Activated gamma-delta T cell treated with anti-CD3 and anti-CD28 coated beads, Interleukin-2, amount 50 U/mL, for 16 hours (primary cell): ENCODE results near the gene NT5M.
A peak's percentile ranks its signal among the peaks of the same experiment; 100 is the strongest.
"Not testable (repeated sequence)": the region's sequence is repeated elsewhere in the genome, so short reads cannot be mapped to it uniquely, and the experiment has no call there.

Experiments used
- DNase-seq: peaks from one replicate; pipeline ENCODE4 v3.0.0-alpha.2; 2020; ENCODE audit warnings: low read depth

Gene NT5M

DNA sequence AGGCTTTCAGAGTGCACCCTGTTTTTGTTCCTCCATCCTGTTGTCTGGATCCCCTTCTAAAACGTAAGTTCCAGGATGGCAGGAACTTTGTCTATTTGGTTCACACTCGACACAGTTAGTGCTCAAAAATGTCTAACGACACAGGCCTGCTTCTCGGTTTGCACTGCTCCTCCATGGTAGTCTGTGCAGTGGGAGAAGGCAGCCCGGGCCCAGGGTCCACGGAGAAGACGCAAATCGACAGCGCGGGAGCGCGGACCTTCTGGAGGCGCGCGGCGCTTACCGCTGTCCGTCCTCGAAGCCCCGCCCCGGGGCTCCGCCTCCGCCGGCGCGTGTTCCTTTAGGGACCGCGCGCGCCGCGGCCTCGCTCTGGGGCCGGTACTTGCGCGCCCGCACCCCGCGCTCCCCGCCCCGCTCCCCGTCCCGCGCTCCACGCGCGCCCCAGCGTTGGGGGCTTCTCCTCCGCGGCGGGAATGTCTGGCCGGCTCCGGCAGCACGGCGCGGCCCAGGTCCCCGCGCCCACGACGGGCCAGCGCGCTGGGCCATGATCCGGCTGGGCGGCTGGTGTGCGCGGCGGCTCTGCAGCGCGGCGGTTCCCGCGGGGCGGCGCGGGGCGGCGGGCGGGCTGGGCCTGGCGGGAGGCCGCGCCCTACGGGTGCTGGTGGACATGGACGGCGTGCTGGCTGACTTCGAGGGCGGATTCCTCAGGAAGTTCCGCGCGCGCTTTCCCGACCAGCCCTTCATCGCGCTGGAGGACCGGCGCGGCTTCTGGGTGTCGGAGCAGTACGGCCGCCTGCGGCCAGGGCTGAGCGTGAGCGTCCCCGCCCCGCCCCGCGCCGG is at the start of gene NT5M:
TSS of gene NT5M (plus strand) at position 364 of the 837 bp plus-strand sequence. CDS start at position 542, 178 bp downstream.
- peak; percentile 40 for DNase-seq

DNA sequence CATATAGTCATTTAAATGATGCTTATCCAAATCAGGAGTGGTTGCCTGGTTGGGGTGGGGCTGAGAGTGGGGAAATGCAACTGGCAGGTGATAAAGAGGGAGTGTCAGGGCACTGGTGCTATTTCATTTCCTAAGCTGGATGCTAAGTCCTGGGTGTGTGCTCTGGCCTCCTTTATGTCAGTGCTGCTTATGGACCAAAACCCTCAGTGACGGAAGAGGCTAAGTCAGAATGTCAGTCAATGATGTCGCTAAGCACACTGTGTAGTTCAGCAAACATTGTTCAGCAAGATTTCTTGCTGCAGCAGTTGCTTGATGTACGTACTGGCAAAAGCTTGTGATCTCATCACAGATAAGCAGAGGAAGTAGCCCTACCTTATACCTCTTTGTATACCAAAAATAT is 49.8 kb upstream of the NT5M start:
- DNase-seq: no peak

DNA sequence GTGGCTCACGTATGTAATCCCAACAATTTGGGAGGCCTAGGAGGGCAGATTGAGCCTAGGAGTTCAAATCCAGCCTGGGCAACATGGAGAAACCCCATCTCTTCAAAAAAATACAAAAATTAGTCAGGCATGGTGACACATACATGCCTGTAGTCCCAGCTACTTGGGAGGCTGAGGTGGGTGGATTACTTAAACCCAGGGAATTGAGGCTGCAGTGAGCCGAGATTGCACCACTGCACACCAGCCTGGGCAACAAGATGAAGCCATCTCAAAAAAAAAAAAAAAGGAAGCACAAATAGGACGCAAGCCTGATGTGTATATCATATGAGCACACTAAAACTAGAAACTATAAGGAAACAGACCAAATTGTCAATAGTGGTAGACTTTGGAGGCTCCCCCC is 49.1 kb upstream of the NT5M start:
- DNase-seq: no peak

DNA sequence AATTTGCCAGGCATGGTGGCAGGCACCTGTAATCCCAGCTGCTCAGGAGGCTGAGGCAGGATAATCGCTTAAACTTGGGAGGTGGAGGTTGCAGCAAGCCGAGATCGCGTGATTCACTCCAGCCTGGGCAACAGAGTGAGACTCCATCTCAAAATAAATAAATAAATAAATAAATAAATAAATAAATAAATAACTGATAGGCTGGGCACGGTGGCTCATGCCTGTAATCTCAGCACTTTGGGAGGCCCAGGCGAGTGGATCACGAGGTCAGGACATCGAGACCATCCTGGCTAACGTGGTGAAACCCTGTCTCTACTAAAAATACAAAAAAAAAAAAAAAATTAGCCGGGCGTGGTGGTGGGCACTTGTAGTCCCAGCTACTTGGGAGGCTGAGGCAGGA is 47.5 kb upstream of the NT5M start:
- not testable (repeated sequence) for DNase-seq

DNA sequence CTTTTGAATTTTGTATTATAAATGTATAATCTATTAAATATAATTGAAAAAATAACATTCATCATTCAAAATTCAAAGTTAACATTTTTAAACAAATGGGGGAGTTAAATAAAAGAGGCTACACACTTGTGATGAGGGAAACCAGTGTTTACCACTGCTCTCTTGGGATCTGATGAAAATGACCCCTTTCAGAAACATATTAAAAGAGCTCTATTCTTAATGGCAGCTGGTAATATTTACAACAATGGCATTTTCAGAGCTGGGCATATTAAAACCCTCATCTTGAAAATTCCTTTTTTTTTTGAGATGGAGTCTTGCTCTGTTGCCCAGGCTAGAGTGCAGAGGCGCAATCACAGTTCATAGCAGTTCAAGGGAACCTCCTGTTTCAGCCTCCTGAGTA is 46.9 kb upstream of the NT5M start:
- no peak for DNase-seq

DNA sequence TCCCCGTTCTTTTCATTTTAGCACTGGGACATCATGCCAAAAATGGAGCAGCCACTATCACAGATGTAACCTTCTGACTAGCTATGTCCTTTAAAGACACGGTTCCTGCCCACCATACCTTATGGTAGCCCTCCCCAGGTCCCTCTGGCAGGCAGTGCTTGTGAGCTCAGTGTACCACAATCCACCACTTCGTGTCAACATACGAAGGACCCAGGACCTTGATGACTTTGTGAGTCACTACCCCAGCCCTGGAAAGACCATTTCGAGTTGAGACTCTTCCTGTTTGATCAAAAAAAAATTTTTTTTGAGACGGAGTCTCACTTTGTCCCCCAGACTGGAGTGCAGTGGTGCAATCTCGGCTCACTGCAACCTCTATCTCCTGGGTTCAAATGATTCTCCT is 45.2 kb upstream of the NT5M start:
- DNase-seq: no peak

DNA sequence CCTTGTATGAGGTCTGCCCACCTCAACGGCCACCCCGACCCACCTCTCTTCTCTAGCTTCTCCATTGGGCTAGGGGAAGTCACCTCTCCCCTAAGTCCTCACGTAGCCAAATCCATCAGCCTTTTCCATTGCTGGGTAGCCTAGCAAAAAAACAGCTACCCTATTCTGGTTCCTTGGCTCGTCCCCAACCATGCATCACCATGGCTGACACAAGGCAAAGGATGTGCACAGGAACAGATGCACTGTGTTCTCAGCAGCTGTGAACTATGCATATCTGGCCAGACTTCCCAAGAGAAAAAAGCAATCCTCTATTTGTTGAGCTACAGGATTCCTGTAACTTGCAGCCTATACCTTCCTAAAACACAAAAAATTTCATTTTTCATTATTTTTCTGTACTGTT is 44.2 kb upstream of the NT5M start:
- DNase-seq: no peak

DNA sequence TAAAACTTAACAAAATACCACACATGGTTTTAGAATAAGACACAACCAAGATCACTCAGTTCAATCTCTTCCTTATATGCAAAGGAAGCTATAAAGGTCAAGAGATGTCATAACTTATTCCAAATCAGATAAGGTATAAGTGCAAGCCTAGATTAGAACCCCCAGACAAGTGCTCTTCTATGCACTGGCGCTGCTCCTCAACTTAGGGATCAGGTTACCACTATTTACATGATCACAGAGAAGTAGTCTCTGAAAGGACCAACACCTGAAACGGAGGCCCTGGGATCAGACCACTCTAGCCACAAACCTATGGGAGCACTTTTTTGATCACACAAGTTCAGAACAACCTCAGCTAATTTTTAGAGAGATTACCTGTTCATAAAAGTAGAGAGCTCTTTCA is 38.7 kb upstream of the NT5M start:
- no peak for DNase-seq

DNA sequence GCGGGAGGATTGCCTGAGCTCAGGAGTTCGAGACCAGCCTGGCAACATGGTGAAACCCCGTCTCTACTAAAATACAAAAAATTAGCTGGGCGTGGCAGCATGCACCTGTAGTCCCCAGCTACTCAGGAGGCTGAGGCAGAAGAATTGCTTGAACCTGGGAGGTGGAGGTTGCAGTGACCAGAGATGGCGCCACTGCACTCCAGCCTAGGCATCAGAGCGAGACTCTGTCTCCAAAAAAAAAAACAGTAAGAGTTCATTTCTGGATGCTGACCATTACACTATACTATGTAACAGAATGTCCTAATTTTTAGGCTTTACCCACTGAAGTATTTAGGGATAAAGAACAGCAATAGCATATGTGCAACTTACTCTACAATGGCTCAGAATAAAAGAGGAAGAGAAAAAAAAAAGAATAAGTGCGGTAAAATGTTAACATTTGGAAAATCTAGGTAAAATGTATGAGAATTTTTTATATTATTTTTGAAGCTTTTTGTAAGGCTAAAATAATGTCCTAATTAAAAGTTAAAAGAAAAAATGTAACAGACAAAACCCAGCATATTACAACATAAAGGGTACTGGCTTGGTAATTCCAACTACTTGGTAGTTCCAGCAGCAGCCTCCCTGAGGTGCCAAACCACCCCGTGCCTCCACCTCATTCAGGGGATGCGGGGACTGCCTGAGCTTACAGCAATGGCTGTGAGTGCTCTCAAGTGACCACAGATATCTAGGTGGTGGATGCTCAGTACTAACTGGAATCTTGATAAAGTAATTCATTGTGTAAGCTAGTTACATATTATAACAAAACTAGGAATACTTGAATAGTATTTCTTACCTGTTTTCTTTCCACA is 33.0 kb upstream of the NT5M start:
- DNase-seq: no peak

DNA sequence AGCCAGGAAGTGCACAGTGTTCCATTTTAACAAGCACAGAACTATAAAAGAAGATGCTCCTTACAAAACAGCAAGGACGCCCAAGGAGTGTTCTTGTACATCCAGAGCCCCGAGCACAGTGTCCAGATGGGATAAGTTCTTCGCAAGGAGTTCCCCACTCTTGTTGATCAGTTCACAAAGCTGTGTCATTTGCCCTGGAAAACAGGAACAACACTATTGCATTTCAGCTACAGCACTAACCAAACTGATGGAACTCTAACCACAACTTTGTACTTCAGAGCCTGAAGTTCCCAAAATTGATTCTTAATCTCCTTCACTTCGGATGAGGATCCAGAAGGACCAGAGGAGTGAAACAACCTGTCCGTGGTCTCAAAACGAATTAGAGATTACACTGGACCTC is 27.2 kb upstream of the NT5M start:
- DNase-seq: no peak

DNA sequence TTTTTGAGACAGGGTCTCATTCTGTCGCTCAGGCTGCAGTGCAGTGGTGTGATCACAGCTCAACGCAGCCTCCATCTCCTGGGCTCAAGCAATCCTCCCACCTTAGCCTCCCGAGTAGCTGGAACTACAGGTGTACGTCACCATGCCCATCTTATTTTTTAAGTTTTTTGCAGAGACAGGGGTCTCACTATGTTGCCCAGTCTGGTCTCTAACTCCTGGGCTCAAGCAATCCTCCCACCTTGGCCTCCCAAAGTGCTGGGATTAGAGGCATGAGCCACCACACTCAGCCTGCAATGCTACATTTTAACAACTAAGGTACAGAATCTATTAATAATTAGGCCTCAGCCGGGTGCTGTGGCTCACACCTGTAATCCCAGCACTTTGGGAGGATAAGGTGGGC is 25.7 kb upstream of the NT5M start:
- not testable (repeated sequence) for DNase-seq

DNA sequence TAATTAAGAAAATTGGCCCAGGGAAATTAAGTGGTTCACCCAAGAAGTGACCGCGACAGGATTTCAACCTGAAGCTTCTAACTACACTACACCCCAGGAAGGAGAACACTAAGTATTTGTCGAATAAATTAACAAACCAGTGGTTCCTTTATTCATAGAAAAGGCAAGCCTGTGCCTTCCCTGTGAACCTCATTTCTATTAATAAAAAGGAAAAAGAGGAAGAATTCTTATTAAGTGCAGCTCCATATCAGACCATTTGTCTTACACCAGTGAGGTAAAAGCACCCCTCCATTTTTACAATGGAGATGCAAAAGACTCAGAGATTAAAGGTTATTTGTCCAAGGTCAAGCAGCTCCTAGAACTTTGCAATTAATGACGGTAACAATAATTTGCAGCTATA is 23.9 kb upstream of the NT5M start:
- DNase-seq: no peak

DNA sequence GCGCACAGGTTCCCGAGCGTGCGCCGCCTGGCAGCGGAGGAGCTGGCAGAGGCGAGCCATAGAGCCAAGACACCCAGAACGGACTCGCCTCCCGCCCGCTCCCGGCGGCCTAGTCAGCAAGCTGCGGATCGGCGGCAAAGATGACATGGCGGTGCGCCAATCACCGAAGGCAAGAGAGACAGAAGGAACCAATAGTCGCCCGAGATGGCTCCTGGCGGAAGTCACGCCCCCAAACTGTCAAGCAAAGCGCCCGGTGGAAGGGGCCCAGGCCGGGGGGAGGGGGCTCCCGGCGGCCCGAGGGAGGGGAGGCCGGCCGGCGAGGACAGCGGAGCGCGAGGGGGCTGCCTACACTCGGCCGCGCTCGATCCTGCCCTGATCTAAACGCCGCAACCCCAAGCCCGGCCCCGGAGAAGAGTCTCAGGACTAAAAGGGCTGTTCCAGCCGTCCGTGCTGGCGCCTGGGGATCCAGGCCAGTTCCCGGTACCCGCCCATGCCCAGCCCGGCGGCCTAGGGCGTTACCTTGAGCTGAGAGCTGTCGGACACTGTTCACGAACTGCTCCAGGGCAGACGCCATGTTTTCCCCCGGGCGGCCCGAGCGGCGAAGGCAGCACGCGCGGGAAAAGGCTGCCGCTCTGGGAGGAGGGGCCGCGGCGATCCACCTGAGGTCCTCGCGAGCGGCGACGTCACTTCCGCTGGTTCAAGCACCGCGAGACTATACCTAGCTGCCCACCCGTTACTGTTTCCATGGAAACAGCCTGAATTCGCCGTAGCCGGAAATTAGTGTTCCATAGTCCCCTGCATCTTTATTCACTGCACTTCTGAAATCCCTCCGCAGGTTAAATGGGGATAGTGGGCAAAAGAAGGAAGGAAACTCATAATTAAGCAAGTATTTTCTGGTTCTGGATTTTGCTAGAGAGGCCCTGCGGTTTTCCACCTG is 22.3 kb upstream of the NT5M start, which contains the start of gene COPS3:
TSS of gene COPS3 (minus strand) at position 634 of the 937 bp plus-strand sequence. CDS start at position 574, 60 bp downstream.
- DNase-seq: peak; percentile 95

DNA sequence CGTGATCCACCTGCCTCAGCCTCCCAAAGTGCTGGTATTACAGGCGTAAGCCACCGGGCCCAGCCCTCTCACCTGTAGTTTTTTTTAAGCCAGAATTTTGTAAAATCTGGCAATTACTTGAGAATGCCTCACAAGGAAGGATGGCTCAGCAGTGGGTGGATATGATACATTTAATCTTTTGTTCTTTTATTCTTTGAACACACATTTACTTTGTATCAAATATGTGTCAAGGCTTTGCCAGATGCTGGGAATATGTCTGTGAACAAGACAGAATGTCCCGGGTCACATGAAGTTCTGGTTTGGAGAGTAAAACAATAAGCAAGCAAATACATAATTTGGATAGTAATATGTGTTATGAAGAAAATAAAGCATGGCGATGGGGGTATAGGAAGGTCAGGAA is 17.2 kb upstream of the NT5M start:
- DNase-seq: no peak

DNA sequence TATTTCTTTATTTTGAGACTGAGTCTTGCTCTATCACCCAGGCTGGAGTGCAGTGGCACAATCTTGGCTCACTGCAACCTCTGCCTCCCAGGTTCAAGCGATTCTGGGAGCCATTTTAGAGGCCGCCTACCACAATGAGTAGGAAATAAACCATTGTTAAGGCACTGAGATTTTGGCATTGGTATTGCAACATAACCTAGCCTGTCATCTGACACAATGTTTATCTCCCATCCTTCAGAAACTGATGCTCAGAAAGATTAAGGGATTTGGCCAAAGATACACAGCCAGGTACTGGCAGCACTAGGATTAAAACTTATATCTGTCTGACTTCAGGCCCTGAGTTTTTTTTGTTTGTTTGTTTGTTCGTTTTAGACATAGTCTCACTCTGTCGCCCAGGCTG is 14.1 kb upstream of the NT5M start:
- no peak for DNase-seq

DNA sequence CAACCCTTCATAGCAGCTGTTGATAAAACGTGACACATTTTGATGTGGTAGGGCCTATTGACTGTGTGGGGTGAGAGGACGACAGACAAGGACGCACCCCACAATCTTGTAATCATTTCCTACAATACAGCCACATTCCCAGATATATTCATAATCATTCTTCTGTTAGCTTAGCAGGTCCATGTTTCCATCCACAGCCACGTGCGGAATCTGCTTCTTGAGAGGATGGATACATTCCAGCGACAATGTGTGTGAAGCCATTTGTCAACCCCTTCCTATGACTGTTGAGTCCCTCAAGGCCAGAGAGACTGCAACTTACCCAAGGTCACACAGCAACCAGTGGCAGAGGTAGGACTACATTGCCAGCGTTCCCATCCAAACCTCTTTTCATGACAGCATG is 13.5 kb upstream of the NT5M start:
- no peak for DNase-seq

DNA sequence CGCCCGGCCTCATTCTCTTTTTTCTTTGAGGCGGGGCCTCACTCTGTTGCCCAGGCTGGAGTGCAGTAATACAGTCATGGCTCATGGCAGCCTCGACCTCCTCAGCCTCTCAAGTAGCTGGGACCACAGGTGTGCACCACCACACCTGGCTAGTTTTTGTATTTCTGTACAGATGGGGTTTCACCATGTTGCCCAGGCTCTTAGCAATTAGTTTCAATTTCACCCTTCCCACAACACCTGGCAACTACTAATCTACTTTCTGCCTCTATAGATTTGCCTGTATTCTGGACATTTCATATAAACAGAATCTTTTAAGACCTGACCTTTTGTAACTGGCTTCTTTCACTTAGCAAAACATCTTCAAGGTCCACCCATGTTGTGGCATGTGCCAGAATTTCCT is 8.0 kb upstream of the NT5M start:
- DNase-seq: no peak

DNA sequence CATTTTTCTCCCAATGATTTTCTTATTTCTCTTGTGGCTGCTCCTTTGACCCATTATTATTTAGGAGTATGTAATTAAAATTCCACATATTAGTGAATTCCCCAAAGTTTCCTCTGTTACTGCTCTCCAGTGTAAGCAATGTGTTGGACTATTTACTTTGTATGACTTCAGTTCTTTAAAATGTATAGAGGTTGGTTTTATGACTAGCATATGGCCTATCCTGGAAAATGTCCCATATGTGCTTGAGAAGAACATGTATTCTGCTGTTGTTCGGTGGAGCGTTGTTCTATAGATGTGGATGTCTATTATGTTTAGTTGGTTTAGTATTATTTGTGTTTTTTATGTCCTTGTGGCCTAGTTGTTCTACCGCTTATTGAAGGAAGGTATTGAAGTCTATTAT is 6.0 kb upstream of the NT5M start:
- no peak for DNase-seq

DNA sequence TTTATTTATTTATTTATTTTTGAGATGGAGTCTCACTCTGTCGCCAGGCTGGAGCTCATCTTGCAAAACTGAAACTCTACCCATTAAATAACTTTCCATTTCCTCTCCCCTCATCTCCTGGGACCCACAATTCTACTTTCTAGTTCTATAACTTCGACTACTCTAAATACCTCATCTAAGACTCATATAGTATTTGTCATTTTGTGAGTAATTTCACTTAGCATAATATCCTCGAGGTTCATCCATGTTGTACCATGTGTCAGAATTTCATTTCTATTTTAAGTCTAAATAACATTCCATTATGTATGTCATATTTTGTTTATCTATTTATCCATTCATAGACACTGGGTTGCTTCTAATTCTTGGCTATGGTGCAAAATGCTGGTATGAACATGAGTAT is 5.1 kb upstream of the NT5M start:
- no peak for DNase-seq

DNA sequence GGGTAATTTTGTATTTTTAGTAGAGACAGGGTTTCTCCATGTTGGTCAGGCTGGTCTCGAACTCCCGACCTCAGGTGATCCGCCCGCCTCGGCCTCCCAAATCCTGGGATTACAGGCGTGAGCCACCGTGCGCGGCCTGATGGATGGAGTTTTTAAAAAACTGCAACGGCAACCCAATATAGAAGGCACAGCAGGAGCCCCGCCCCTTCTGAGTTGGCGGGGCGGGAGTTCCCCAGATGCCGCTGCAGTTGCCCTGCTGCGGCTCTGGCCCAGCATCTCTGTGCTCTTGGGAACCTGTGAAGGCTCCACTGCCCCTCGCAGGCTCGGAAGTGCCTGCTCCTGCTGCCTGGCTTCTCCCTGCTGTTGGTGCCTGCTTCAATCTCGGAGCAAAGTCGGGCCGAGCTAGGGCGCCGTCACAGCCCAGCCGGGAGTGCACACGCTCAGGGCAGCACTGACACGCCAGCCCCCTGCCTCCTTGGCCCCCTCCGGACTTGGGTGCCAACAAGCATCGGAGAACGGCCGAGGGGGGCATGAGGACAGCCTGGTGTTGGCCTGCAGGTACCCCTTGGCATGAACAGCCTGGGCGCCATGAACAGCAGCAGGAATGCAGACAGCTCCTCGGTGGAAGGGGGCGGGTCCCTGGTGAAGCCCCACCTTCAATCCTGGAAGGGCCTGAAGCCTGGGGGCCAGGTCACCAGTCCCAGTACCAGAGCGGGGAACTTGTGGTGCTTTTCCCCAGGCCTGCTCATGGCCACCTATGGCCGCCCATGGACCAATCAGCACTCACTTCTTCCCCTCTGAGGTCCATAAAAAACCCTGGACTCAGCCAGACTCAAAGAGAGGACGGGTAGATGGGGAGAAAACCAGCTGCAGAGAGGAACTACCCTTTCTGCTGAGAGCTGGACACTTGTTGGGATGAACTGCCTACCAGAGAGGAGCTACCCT is 2.3 kb upstream of the NT5M start:
- peak; percentile 33 for DNase-seq

DNA sequence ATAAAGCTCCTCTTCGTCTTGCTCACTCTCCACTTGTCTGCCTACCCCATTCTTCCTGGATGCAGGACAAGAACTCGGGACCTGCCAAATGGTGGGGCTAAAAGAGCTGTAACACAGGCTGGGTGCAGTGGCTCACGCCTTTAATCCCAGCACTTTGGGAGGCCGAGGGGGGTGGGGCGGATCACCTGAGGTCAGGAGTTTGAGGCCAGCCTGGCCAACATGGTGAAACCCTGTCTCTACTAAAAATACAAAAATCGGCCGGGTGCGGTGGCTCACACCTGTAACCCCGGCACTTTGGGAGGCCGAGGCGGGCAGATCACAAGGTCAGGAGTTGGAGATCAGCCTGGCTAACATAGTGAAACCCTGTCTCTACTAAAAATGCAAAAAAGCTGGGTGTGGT is 1.5 kb upstream of the NT5M start:
- DNase-seq: not testable (repeated sequence)
